HCT116 (cell line): Measurements from ENCODE around the gene FRMD4B. TPM values are rescaled to one million over a fixed set of nuclear protein-coding genes. Genes with fewer than 3 reads are reported as not detected.

Experiments
- ATAC-seq: fragments of 200-7000 bp; cut with Tn5 transposase; 2 replicates; pipeline ENCODE4 v1.9.1; 2020; ENCODE audit warnings: mild to moderate bottlenecking, moderate library complexity
- BruUV-seq: library from RNA; stranded (reverse); fragments of 400-500 nt; replicated peaks from 2 replicates; lab custom pipeline; 2021; lab: Mats Ljungman, UMichigan
- CTCF ChIA-PET: fragments of 300-600 bp; sonication (Branson Sonifier 250); formaldehyde crosslinking; loops from one replicate; lab custom pipeline; 2021; ENCODE audit warnings: antibody characterized with exemption; lab: Charles Lee
- POLR2A ChIA-PET: fragments of 300-600, 350-600 bp; sonication (Branson Sonifier 250); formaldehyde crosslinking; loops from one replicate; lab custom pipeline; 2021; ENCODE audit warnings: antibody characterized with exemption; lab: Charles Lee
- RAD21 ChIA-PET, 2 experiments: fragments of 300-600 bp; sonication (Branson Sonifier 250); formaldehyde crosslinking; loops; one replicate each; lab custom pipeline; 2023; ENCODE audit warnings: low total read pairs in 2 of 2; ENCODE audit not compliant: uncharacterized antibody in 2 of 2, unreplicated experiment in 2 of 2, low non-redundant PET in 1 of 2; lab: Charles Lee
- DNase-seq: peaks from one replicate; pipeline ENCODE4 v3.0.0-alpha.2; 2010; ENCODE audit warnings: low read depth, low spot score
- H2AFZ ChIP-seq: fragments of 200-600 bp; shearing (Covaris generic), sonication (generic); 2 replicates; pipeline ENCODE4 v1.6.1; 2017; ENCODE audit warnings: low read depth, mixed run types, mixed read lengths, antibody characterized with exemption, low read length; ENCODE audit not compliant: poor library complexity, severe bottlenecking
- H3K27ac ChIP-seq: 2 replicates; pipeline ENCODE4 v1.5.1; 2012; ENCODE audit warnings: low read depth, low read length
- H3K27me3 ChIP-seq: fragments of 200-600 bp; sonication (generic); 2 replicates; pipeline ENCODE4 v1.6.1; 2016; ENCODE audit warnings: mixed run types, low read length, mixed read lengths; ENCODE audit not compliant: insufficient read depth
- H3K36me3 ChIP-seq, 2 experiments: fragments of 200-500 bp in 1 of 2; fragments of 200-600 bp in 1 of 2; sonication (Bioruptor generic) in 1 of 2; sonication (generic) in 1 of 2; 2 replicates each; pipeline versions ENCODE4 v1.5.1 to v1.6.1; 2014 to 2016; ENCODE audit warnings: low read length in 2 of 2, inconsistent platforms in 1 of 2, mixed read lengths in 1 of 2, mixed run types in 1 of 2; ENCODE audit not compliant: insufficient read depth in 2 of 2, control insufficient read depth in 1 of 2
- H3K4me1 ChIP-seq, 2 experiments: fragments of 200-600 bp in 1 of 2; sonication (generic) in 1 of 2; 2 replicates each; pipeline versions ENCODE4 v1.5.1 to v1.6.1; 2012 to 2017; ENCODE audit warnings: low read length in 2 of 2, inconsistent platforms in 1 of 2, mild to moderate bottlenecking in 1 of 2, mixed read lengths in 1 of 2, mixed run types in 1 of 2, moderate library complexity in 1 of 2; ENCODE audit not compliant: insufficient read depth in 2 of 2, control insufficient read depth in 1 of 2
- H3K4me2 ChIP-seq: fragments of 200-600 bp; sonication (generic); 2 replicates; pipeline ENCODE4 v1.6.1; 2017; ENCODE audit warnings: mixed run types, low read length, mixed read lengths
- H3K4me3 ChIP-seq, 2 experiments: fragments of 200-600 bp in 1 of 2; sonication (generic) in 1 of 2; replicated peaks in 1 of 2; 2 replicates each; pipeline ENCODE4 v1.5.1; 2011 to 2016; ENCODE audit warnings: low read length in 2 of 2, control low read depth in 1 of 2, low read depth in 1 of 2, mild to moderate bottlenecking in 1 of 2, mixed read lengths in 1 of 2, mixed run types in 1 of 2
- H3K79me2 ChIP-seq: fragments of 200-600 bp; sonication (generic); 2 replicates; pipeline ENCODE4 v1.6.1; 2017; ENCODE audit warnings: mild to moderate bottlenecking, mixed run types, low read length, moderate library complexity, mixed read lengths; ENCODE audit not compliant: insufficient read depth
- H3K9ac ChIP-seq: fragments of 200-600 bp; sonication (generic); 2 replicates; pipeline ENCODE4 v1.6.1; 2016; ENCODE audit warnings: low read length, mixed read lengths
- H3K9me2 ChIP-seq: fragments of 200-600 bp; sonication (generic), shearing (Covaris generic); 2 replicates; pipeline ENCODE4 v1.6.1; 2017; ENCODE audit warnings: mixed run types, mild to moderate bottlenecking, moderate library complexity; ENCODE audit not compliant: insufficient read depth
- H3K9me3 ChIP-seq, 2 experiments: fragments of 200-500 bp in 1 of 2; fragments of 200-600 bp in 1 of 2; sonication (Bioruptor generic) in 1 of 2; sonication (generic) in 1 of 2; 2 replicates each; pipeline ENCODE4 v1.6.1; 2014 to 2017; ENCODE audit warnings: low read length in 2 of 2, mixed read lengths in 2 of 2, inconsistent platforms in 1 of 2, low read depth in 1 of 2, mild to moderate bottlenecking in 1 of 2, mixed run types in 1 of 2, moderate library complexity in 1 of 2; ENCODE audit not compliant: control insufficient read depth in 1 of 2, insufficient read depth in 1 of 2
- H4K20me1 ChIP-seq: fragments of 200-600 bp; sonication (generic), shearing (Covaris generic); 2 replicates; pipeline ENCODE4 v1.6.1; 2017; ENCODE audit warnings: mixed run types, mild to moderate bottlenecking, moderate library complexity; ENCODE audit not compliant: insufficient read depth
- CEBPB ChIP-seq: IDR thresholded peaks from 2 replicates; pipeline ENCODE4 v1.6.1; 2012; ENCODE audit warnings: low read depth
- EGR1 ChIP-seq: IDR thresholded peaks from 2 replicates; pipeline ENCODE4 v1.6.1; 2012; ENCODE audit warnings: low read depth
- EZH2phosphoT487 ChIP-seq: fragments of 200-600 bp; IDR thresholded peaks from 2 replicates; pipeline ENCODE4 v1.6.1; 2018; ENCODE audit warnings: antibody characterized with exemption, borderline replicate concordance
- FOSL1 ChIP-seq: IDR thresholded peaks from 2 replicates; pipeline ENCODE4 v1.6.1; 2012; ENCODE audit warnings: low read depth
- RAD21 ChIP-seq: IDR thresholded peaks from 2 replicates; pipeline ENCODE4 v1.6.1; 2012; ENCODE audit warnings: low read depth, mild to moderate bottlenecking
- SIN3A ChIP-seq: IDR thresholded peaks from 2 replicates; pipeline ENCODE4 v1.6.1; 2012; ENCODE audit warnings: low read depth
- intact Hi-C: fragments of 100-400 bp; cut with micrococcal nuclease; formaldehyde crosslinking; loops from 2 replicates; pipeline ENCODE4 v1.10.0; 2022
- total RNA-seq: library from RNA; stranded (reverse); gene quantifications from one replicate; pipeline ENCODE4 v1.2.1, GENCODE V29; 2021; ENCODE audit not compliant: unreplicated experiment
- TF ChIP-seq, protein P1 (sequence below), 3 experiments: fragments of 200-600 bp in 1 of 3; sonication (generic) in 1 of 3; IDR thresholded peaks in 2 of 3; conservative IDR thresholded peaks in 1 of 3; 2 replicates each; pipeline ENCODE4 v1.5.1; 2012 to 2017; ENCODE audit warnings: low read depth in 2 of 3, low read length in 2 of 3, antibody characterized with exemption in 1 of 3, borderline replicate concordance in 1 of 3, control low read depth in 1 of 3, mild to moderate bottlenecking in 1 of 3, mixed read lengths in 1 of 3, mixed run types in 1 of 3, moderate library complexity in 1 of 3; ENCODE audit not compliant: insufficient read depth in 1 of 3
- TF ChIP-seq, protein P2 (sequence below): IDR thresholded peaks from 2 replicates; pipeline ENCODE4 v1.6.1; 2011; ENCODE audit warnings: mild to moderate bottlenecking, low read length, moderate library complexity; ENCODE audit not compliant: insufficient replicate concordance; ENCODE audit errors: extremely low read depth
- TF ChIP-seq, protein P3 (sequence below): IDR thresholded peaks from 2 replicates; pipeline ENCODE4 v1.6.1; 2012

FRMD4B gene
- total RNA-seq, 1 experiment from 2014 or later, result 2.0 TPM

DNA sequence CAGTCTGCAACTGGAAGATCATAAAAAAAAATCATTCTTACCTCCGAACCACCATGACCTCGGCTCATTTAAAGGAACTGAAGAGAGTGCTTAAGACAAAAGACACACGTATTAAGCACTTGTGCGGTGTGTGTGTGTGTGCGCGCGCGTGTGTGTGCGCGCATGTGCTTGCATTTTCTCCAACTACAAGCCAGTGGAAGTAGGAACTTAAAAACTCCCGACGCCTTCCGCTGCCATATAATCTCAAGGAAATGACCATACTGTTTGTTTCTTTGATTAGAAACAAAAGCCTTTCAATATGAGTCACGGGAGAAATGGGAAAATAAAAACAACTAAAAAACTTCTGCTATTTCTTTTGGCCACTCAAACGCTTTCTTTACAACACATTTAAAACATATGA, 32.4 kb downstream of the FRMD4B start:
- no TSS peak for BruUV-seq
- POLR2A ChIA-PET, result no interaction called here
- DNase-seq (no peak), ATAC-seq (no peak)
- Histone ChIP-seq H3K9me2 (no peaks in the 10 kb centered on the region), H3K36me3 (no peaks in the 10 kb centered on the region), H3K79me2 (no peaks in the 10 kb centered on the region), H4K20me1 (no peaks in the 10 kb centered on the region), H2AFZ (no peak overlapping the region), H3K4me2 (no peak overlapping the region), H3K9me3 (no peaks in the 10 kb centered on the region), H3K9ac (no peak overlapping the region), H3K27ac (no peak overlapping the region), H3K27me3 (0 out of 2 replicates have a peak, but pooled peaks cover 9% of the 10 kb centered on the region), H3K4me3 (no peak overlapping the region), H3K4me1 (no peaks in the 10 kb centered on the region)
- CTCF ChIA-PET, result no interaction called here
- TF ChIP-seq SIN3A (no peak), EGR1 (no peak)
- TF ChIP-seq, protein P1, sequence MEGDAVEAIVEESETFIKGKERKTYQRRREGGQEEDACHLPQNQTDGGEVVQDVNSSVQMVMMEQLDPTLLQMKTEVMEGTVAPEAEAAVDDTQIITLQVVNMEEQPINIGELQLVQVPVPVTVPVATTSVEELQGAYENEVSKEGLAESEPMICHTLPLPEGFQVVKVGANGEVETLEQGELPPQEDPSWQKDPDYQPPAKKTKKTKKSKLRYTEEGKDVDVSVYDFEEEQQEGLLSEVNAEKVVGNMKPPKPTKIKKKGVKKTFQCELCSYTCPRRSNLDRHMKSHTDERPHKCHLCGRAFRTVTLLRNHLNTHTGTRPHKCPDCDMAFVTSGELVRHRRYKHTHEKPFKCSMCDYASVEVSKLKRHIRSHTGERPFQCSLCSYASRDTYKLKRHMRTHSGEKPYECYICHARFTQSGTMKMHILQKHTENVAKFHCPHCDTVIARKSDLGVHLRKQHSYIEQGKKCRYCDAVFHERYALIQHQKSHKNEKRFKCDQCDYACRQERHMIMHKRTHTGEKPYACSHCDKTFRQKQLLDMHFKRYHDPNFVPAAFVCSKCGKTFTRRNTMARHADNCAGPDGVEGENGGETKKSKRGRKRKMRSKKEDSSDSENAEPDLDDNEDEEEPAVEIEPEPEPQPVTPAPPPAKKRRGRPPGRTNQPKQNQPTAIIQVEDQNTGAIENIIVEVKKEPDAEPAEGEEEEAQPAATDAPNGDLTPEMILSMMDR (IDR thresholded peaks at IDR 0.05 in 2 of 3, conservative IDR thresholded peaks at IDR 0.05 in 1 of 3; ENCODE audit: borderline replicate concordance in 1 of 3, insufficient read depth in 1 of 3, low read depth in 2 of 3, low read length in 2 of 3), result no peak
- intact Hi-C loops, result no loop called here
- RAD21 ChIA-PET, result no interaction called here

DNA sequence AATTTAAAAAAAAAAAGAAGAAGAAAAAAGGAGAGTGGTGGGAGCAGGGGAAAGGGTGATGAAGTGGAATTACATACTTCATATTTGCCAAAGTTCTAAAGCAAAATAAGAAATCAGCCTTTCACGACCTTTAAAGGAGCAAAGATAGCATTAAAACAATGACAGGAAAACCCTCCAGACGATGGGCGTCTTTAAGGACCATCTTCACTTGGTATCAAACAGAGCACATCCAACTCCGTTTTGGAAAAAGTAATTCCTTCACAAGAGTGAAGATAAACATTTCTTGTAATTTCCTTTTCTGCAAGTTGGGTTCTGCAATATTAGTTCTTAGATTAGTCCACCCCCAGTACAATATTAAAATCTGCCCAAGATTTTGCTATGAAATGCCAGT, 32.8 kb downstream of the FRMD4B start:
- Histone ChIP-seq H3K4me2 (no peak overlapping the region), H3K36me3 (no peaks in the 10 kb centered on the region), H3K4me3 (no peak overlapping the region)
- POLR2A ChIA-PET, result no interaction called here
- TF ChIP-seq SIN3A, result no peak
- TF ChIP-seq RAD21, result no peak
- TF ChIP-seq, protein P2, sequence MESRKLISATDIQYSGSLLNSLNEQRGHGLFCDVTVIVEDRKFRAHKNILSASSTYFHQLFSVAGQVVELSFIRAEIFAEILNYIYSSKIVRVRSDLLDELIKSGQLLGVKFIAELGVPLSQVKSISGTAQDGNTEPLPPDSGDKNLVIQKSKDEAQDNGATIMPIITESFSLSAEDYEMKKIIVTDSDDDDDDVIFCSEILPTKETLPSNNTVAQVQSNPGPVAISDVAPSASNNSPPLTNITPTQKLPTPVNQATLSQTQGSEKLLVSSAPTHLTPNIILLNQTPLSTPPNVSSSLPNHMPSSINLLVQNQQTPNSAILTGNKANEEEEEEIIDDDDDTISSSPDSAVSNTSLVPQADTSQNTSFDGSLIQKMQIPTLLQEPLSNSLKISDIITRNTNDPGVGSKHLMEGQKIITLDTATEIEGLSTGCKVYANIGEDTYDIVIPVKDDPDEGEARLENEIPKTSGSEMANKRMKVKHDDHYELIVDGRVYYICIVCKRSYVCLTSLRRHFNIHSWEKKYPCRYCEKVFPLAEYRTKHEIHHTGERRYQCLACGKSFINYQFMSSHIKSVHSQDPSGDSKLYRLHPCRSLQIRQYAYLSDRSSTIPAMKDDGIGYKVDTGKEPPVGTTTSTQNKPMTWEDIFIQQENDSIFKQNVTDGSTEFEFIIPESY, result no peak
- TF ChIP-seq CEBPB, result no peak
- no peak for TF ChIP-seq EZH2phosphoT487
- no peak for TF ChIP-seq FOSL1
- TF ChIP-seq, protein P3, sequence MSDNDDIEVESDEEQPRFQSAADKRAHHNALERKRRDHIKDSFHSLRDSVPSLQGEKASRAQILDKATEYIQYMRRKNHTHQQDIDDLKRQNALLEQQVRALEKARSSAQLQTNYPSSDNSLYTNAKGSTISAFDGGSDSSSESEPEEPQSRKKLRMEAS, result no peak
- TF ChIP-seq, protein P1 (IDR thresholded peaks at IDR 0.05 in 2 of 3, conservative IDR thresholded peaks at IDR 0.05 in 1 of 3; ENCODE audit: borderline replicate concordance in 1 of 3, insufficient read depth in 1 of 3, low read depth in 2 of 3, low read length in 2 of 3), result no peak
- TF ChIP-seq, all 23 proteins: peak for 0
- intact Hi-C loops, result no loop called here
- Histone ChIP-seq H3K27me3 (0 out of 2 replicates have a peak, but pooled peaks cover 9% of the 10 kb centered on the region), H3K9ac (no peak overlapping the region), H3K9me3 (no peaks in the 10 kb centered on the region), H4K20me1 (no peaks in the 10 kb centered on the region), H2AFZ (no peak overlapping the region), H3K9me2 (no peaks in the 10 kb centered on the region), H3K27ac (no peak overlapping the region), H3K79me2 (no peaks in the 10 kb centered on the region), H3K4me1 (no peaks in the 10 kb centered on the region)
- no peak for ATAC-seq
- DNase-seq, result no peak
- ChIA-PET CTCF (no interaction called here), RAD21 (no interaction called here)
- BruUV-seq, result no TSS peak
